Esophagus muscularis mucosa (tissue), 4 donors: ENCODE data around the gene RAD51B. TPM values are rescaled to one million over a fixed set of nuclear protein-coding genes. Genes with fewer than 3 reads are reported as not detected.

Experiments used
- DNase-seq: peaks from one replicate; pipeline ENCODE4 v3.0.0-alpha.2; 2017; ENCODE audit errors: extremely low spot score
- H3K27ac ChIP-seq, 4 donors: fragments of 200-600 bp; sonication (generic); replicated peaks in 1 of 4; 1 replicate in 3 of 4; 2 replicates in 1 of 4; pipeline ENCODE4 v1.5.1; 2016 to 2019; ENCODE audit warnings: mild to moderate bottlenecking in 1 of 4
- H3K27me3 ChIP-seq, 4 donors: fragments of 200-600 bp; sonication (generic); one replicate each; pipeline versions ENCODE4 v1.5.1 to v1.6.0; 2016 to 2019
- H3K36me3 ChIP-seq, 4 donors: fragments of 200-600 bp; sonication (generic); one replicate each; pipeline ENCODE4 v1.5.1; 2016 to 2019
- H3K4me1 ChIP-seq, 4 donors: fragments of 200-600 bp; sonication (generic); one replicate each; pipeline ENCODE4 v1.5.1; 2016 to 2019
- H3K4me3 ChIP-seq, 4 donors: fragments of 200-600 bp; sonication (generic); 1 replicate in 2 of 4; 2 replicates in 2 of 4; pipeline ENCODE4 v1.5.1; 2016 to 2019; ENCODE audit warnings: mild to moderate bottlenecking in 4 of 4, moderate library complexity in 1 of 4
- H3K9me3 ChIP-seq, 4 donors: fragments of 200-600 bp; sonication (generic); 1 replicate in 3 of 4; 2 replicates in 1 of 4; pipeline ENCODE4 v1.5.1; 2016 to 2019
- EP300 ChIP-seq: sonication (generic); formaldehyde crosslinking; IDR thresholded peaks from one replicate; pipeline ENCODE4 v1.6.1; 2017; ENCODE audit warnings: antibody characterized with exemption
- POLR2A ChIP-seq: fragments of 450-650 bp; IDR thresholded peaks from one replicate; pipeline ENCODE4 v1.6.1; 2017; ENCODE audit warnings: antibody characterized with exemption, moderate library complexity, mild to moderate bottlenecking, low read depth
- POLR2AphosphoS5 ChIP-seq, 2 donors: sonication (generic); formaldehyde crosslinking; IDR thresholded peaks; one replicate each; pipeline ENCODE4 v1.6.1; 2017; ENCODE audit warnings: antibody characterized with exemption in 2 of 2
- WGBS: methylation state at CpG from one replicate; pipeline ENCODE4 v1.1.5; 2018; 5-methylcytosine and 5-hydroxymethylcytosine counted together
- intact Hi-C: fragments of 100-400 bp; cut with DNase I; formaldehyde crosslinking; loops from one replicate; pipeline ENCODE4 v1.15.1; 2023
- total RNA-seq, 4 donors: library from RNA; depleted of rRNA; stranded (reverse); fragments of >200 nt; gene quantifications; one replicate each; pipeline versions ENCODE4 v1.1.0 to v1.2.1, GENCODE V29; 2016
- TF ChIP-seq, protein P1 (sequence below), 3 experiments: fragments of 200-600 bp in 2 of 3; fragments of 450-650 bp in 1 of 3; sonication (generic) in 2 of 3; IDR thresholded peaks; one replicate each; pipeline ENCODE4 v1.5.1; 2017 to 2019; ENCODE audit warnings: antibody characterized with exemption in 3 of 3, mild to moderate bottlenecking in 2 of 3, moderate library complexity in 1 of 3

Gene RAD51B
- total RNA-seq, 4 donors from 2014 or later, result 2.8 to 11.1 (median 5.1) TPM

DNA sequence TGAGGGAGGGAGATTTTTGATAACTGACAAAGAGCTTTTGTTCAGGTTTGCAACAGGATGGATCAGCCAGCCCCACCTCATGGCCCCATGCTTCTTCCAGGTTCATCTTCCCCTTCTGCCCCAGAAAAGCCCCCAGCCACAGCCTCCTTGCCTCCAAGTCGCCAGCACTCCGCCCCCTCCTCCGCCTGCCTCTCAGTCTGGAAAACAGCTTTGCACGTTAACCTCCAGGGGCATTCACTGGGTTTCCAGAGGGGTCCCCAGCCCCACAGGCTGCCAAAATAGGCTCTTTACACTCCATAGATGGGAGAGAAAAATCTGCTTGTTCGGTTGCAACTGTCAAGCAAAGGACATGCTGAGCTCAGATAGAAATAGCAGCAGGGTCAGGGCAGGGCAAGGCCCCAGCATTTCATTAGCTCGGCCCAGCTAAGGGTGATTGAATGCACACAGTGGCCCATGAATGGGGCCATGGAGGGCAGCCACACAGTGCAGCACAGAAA is 719.7 kb downstream of the RAD51B start:
- Histone ChIP-seq H3K4me3 (no peak overlapping the region), H3K9me3 (no peaks in the 10 kb centered on the region), H3K27ac (peak overlapping the region in 3 of 4 donors; percentile 5 to 49 (median 9)), H3K4me1 (peaks cover 10 to 50% (median 37%) of the 10 kb centered on the region in 4 donors), H3K36me3 (no peaks in the 10 kb centered on the region), H3K27me3 (no peaks in the 10 kb centered on the region)
- intact Hi-C loops, result no loop called here
- no peak for TF ChIP-seq EP300
- TF ChIP-seq POLR2A, result no peak
- no peak for TF ChIP-seq POLR2AphosphoS5 (IDR thresholded peaks at IDR 0.05)
- TF ChIP-seq, protein P1, sequence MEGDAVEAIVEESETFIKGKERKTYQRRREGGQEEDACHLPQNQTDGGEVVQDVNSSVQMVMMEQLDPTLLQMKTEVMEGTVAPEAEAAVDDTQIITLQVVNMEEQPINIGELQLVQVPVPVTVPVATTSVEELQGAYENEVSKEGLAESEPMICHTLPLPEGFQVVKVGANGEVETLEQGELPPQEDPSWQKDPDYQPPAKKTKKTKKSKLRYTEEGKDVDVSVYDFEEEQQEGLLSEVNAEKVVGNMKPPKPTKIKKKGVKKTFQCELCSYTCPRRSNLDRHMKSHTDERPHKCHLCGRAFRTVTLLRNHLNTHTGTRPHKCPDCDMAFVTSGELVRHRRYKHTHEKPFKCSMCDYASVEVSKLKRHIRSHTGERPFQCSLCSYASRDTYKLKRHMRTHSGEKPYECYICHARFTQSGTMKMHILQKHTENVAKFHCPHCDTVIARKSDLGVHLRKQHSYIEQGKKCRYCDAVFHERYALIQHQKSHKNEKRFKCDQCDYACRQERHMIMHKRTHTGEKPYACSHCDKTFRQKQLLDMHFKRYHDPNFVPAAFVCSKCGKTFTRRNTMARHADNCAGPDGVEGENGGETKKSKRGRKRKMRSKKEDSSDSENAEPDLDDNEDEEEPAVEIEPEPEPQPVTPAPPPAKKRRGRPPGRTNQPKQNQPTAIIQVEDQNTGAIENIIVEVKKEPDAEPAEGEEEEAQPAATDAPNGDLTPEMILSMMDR (IDR thresholded peaks at IDR 0.05), result no peak
- DNase-seq, result peak; percentile 84
- WGBS, result 81% methylated on average over 6 of the region's 6 CpGs

DNA sequence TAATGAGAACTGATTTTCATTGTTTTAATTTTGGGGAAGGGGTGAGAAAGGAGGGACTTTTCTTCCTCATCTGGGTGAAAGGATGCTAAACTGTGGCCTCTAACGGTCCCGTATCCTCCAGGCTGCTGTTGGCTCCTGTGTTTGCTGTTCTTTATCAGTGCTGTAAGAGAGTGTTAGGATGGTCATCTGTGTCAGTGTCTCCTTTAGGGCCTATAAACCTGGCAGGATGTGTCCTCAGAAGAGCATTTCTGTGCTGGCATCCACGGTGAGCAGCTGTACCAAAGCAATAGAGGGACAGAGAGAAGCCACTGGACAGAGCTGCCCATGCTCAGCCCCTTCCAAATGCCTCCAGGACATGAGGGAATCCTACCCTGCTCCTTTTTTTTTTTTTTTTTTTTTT is 720.2 kb downstream of the RAD51B start:
- WGBS, result 97% methylated on average over 3 of the region's 3 CpGs
- Histone ChIP-seq H3K36me3 (no peaks in the 10 kb centered on the region), H3K27me3 (no peaks in the 10 kb centered on the region), H3K9me3 (no peaks in the 10 kb centered on the region), H3K4me3 (no peak overlapping the region), H3K4me1 (peaks cover 15 to 55% (median 42%) of the 10 kb centered on the region in 4 donors), H3K27ac (peak overlapping the region in 3 of 4 donors; percentile 5 to 49 (median 9))
- TF ChIP-seq POLR2A (no peak), POLR2AphosphoS5 (IDR thresholded peaks at IDR 0.05) (no peak), EP300 (no peak)
- TF ChIP-seq, protein P1 (IDR thresholded peaks at IDR 0.05), result no peak
- peak; percentile 34 for DNase-seq
- intact Hi-C loops, result loop anchor here (10.0 kb wide), 1 partner anchor 145 kb away; no protein-coding TSS in a partner anchor

DNA sequence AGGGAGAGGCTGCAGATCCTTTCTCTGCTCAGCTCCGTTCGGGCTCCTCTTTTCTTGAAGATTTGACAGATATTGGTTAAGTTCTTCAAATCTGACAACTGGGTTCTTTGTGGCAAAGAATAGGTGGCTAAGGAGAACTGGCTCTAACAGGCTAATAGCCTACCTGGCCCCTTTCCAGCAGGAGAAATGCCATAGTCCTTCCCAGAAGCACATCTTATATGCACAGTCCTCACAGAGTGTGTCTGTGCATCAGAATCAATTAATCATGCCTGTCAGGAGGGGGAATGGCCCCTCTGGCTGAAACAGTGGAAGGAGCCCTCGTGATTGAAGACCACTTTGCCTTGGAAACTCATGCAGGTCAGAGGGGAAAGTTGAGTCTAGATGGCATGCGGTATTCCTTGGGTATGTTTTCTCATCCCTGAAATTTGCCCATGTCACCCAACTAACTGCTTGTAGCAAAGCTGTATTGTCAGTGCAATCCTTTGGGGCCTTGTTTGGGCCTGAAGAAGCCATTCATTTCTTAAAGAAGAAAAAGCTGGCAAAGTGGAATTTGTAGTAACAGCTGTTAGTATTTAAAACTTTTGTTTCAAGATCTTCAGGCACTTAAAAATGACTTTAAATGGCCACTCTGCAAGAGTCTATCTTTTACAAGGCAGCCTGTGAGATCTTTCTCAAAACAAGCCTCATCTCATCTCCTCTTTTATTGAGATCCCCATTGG is 721.8 kb downstream of the RAD51B start:
- Histone ChIP-seq H3K36me3 (no peaks in the 10 kb centered on the region), H3K27ac (peak overlapping the region; percentile 3 to 53 (median 43)), H3K27me3 (no peaks in the 10 kb centered on the region), H3K4me1 (peaks cover 21 to 70% (median 52%) of the 10 kb centered on the region in 4 donors), H3K9me3 (no peaks in the 10 kb centered on the region), H3K4me3 (no peak overlapping the region)
- WGBS, result 76% methylated on average over 4 of the region's 4 CpGs
- intact Hi-C loops, result loop anchor here (10.0 kb wide), 1 partner anchor 147 kb away; no protein-coding TSS in a partner anchor
- TF ChIP-seq POLR2AphosphoS5 (IDR thresholded peaks at IDR 0.05) (no peak), POLR2A (no peak), EP300 (no peak)
- TF ChIP-seq, protein P1 (IDR thresholded peaks at IDR 0.05), result no peak
- peak; percentile 70 for DNase-seq

DNA sequence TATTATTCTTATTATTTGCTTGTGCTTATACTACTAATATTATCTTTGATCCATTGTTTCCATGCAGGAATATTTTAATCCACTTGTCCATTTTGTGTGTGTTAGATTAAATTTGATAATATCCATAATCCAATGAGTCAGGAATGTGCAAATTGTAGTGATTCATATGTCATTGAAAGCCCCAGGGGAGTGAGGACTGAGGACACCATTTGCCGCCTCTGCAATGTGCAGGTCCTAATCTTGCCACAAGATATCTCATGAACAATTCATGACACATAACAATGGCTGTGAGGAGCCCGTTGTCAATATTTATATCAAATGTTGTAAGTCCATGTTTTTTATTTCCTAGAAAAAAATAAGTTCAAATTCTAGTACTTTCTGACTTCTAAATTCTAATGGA is 722.8 kb downstream of the RAD51B start:
- Histone ChIP-seq H3K27ac (no peak overlapping the region), H3K27me3 (no peaks in the 10 kb centered on the region), H3K4me1 (peaks cover 30 to 80% (median 62%) of the 10 kb centered on the region in 4 donors), H3K4me3 (no peak overlapping the region), H3K36me3 (no peaks in the 10 kb centered on the region), H3K9me3 (no peaks in the 10 kb centered on the region)
- TF ChIP-seq POLR2AphosphoS5 (IDR thresholded peaks at IDR 0.05) (no peak), EP300 (no peak), POLR2A (no peak)
- TF ChIP-seq, protein P1 (IDR thresholded peaks at IDR 0.05), result no peak
- whole genome bisulfite sequencing, result 100% methylated on average over 2 of the region's 2 CpGs
- no peak for DNase-seq
- intact Hi-C loops, result loop anchor here (10.0 kb wide), 1 partner anchor 148 kb away; no protein-coding TSS in a partner anchor
